ENCODE data around the gene BLVRA.

The BLVRA gene

GRCh38 chr7:43750016-43750887 is 8.2 kb upstream of the BLVRA start:
- no peak for DNase-seq

DNA sequence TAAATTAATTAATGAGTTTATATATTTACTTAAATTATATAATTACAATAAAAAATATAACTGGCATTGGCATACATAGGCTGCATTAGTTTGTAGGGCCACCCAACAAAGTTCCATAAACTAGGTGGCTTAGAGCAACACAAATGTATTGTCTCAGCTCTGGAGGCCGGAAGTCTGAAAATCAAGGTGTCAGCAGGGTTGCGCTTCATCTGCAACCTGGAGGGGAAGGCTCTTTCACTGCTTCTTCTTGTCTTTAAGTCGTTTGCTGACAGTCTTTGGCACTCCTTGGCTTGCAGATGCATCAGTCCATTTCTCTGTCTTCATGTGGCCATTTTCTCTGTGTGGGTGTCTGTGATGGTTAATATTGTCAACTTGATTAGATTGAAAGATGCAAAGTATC is 6.1 kb upstream of the BLVRA start:
- no peak for DNase-seq

DNA sequence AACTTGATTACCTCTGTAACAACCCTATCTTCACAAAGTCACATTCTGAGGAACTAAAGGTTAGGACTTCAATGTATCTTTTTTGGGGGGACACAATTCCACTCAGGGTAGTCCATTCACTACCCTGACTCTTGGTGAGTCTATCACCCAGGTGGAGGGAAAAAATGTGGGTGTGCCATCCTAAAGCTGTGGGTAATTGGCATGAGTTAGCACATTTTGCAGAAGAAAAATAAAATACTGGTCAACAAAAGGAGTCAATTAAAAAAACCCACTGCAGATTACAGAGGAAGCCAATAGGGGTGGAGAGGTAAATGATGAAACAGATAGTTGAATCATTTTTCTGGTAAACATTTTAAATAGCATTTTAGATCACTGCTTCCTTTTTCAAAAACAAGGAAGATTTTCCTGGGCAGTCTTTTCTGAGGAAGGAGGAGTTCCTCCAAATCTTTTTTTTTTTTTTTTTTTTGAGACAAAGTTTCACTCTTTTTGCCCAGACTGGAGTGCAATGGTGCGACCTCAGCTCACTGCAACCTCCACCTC is 5.1 kb upstream of the BLVRA start:
- DNase-seq = no peak

GRCh38 chr7:43753843-43754242 is 4.6 kb upstream of the BLVRA start:
- no peak for DNase-seq

- no peak for DNase-seq
Measured at GRCh38 chr7:43754596-43754995, 3.9 kb upstream of the BLVRA start.

DNA sequence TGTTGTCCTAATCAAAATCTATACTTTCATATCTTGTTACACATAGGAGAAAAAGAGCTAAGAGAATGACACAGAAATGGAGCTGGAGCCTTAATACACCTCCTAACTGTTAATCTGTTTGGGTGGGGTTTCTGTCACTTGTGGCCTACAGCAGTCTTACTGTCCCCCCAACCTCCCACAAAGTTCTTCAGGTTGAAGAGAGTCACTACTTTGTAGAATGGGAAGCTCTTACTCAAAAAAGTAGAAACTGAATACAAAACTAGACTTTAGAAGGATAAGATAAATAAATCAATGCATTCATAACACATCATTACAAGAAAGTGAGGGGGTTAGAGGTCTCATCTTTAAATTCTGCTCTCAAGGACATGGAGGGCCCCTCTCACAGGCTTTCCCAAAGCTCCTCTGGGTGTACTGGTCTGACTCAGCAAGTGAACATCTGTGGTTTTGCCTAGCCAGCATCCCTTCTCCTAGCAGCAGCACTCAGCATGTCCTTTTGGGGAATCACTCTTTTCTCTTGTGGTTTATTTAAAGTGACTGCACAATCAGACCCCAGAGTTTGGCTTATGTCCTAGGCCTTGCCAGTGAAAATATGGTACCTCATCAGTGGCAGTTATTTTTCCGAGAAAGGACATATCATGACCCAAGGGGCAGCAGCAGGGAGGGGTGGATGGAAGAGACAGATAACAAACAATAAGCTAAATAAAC is 2.0 kb upstream of the BLVRA start:
- DNase-seq = no peak

- DNase-seq = no peak
Measured at GRCh38 chr7:43757073-43757720, 1.3 kb upstream of the BLVRA start.

GRCh38 chr7:43758822-43759683 is 573 bp downstream of the BLVRA start:
- peak; percentile 57 for DNase-seq

GRCh38 chr7:43760861-43761260 is 2.4 kb downstream of the BLVRA start:
- no peak for DNase-seq

DNA sequence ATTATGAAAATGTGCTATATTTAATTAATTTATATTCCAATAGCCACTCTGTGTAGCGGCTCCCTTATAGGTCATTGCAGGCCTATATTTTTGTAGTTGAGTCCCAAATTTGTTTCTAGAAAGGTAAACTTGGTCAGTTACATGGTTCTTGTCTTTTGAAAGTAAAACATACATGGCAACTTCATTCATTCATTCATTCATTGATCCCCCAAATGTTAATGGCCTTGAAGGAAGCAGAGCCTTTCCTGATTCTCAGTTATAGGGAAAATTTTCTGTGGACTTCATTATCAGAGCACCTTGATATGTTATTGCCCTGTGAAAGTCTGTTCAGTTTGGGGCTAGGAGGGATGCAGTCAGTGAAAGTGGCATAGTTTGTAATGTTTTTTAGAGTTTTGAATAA is 2.9 kb downstream of the BLVRA start:
- no peak for DNase-seq

- DNase-seq = no peak
Measured at GRCh38 chr7:43761938-43762692, 3.6 kb downstream of the BLVRA start.

GRCh38 chr7:43763183-43763582 is 4.7 kb downstream of the BLVRA start:
- DNase-seq = no peak

DNA sequence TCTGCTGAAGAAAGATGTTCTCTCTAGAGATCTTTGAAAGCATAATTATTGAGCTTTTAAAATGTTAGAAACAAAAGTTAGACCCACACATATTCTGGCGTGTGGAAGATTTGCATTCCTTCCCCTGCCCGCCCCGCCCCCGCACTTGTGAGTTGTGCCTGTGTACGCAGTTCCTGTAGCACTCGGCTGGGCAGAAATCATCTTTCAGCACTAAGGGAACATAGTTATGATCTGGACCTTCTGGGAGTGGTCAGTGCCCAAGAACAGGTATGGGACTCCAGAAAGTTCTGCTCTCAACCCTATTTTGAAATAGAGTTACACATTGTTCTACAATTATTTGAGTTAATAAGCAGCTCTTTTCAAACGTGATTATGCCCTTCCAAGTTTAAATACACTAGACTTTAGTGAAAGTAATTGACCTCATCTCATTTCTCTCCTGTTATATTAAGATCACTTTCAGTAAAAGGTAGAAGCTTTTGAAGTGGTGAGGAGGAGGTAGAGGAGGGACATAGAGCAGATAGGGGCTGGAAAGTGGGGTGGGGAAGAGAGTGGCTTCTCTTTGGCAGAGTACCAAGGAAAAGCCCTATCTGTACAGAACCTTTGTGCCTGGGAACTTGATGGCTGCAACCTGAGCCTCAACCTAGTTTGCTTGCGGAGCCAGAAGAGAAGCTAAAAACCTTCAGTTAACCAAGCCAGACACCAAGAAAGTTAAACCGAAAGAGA is 5.7 kb downstream of the BLVRA start:
- no peak for DNase-seq

DNA sequence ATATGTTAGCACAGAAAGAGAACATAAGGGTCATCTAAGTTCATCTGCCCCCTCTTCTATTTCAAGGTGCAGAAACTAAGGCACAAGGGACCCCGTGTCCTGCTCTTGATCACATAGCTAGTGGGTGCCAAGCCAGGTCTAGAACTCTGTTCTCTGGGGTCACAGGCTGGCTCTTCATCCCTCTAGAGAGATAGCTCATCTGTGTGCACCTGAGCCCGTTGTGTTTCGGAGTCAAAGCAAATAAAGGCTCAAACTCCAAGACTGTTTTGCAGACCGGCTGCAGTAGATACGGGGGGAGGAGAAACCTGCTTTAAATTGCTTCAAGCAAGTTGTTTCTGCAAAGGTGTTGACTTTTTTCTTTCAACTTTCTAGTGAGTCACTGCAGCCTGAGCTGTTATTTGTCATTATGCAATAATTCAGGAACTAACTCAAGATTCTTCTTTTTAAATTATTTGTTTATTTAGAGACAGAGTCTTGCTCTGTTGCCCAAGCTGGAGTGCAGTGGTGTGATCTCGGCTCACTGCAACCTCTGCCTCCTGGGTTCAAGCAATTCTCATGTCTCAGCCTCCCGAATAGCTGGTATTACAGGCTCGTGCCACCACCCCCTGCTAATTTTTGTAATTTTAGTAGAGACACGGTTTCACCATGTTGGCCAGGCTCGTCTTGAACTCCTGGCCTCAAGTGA is 6.5 kb downstream of the BLVRA start:
- no peak for DNase-seq

- DNase-seq = no peak
Measured at GRCh38 chr7:43766564-43766963, 8.1 kb downstream of the BLVRA start.

DNA sequence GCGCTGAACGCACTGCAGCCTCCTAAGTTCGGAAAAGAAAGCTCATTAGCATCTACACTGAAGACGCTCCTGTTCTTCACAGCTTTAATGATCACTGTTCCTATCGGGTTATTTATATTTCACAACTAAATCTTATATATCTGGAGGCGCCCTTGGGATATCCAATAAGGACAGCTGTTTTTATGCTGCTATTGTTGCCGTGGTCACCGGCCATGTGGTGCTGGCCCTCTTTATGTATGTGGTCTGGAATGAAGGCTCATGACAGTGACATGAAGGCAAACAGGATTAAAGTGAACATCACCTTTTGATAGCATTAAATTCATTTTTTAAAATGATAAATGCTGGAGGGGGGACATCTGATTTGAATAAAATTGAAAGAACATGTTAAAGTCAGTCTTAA is 8.8 kb downstream of the BLVRA start:
- no peak for DNase-seq

DNA sequence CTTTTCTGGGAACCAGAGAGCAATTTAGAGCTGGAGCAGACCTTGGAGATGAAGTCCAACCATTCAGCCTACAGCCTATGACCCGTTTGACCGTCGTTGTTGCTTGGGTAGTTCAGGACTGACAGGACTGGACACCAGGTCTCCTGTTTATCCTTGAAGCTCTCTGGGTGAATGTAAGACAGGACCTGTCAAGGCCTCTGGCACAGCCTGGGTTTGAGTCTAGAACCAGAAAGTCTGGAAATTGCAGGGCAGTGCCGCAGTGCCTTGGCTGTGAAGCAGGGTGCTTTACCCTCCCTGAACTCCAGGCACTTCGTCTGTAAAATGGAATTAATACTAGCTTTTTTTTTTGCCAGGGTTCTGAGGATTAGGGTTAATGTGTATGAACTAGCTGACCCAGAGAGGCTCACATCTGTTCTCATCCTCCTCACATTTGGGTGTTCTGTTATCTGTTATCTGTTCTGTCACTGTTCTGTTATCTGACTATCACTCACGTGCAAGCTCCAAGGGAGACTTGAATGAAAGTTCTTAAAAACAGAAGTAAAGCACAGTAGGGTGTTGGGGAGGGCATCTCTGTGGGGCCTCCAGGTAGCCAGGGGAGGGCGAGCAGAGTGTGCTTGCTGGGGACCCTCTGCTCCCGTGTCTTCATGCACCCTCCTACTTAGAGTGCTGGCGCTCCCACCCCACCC is 9.9 kb downstream of the BLVRA start:
- DNase-seq = no peak

GRCh38 chr7:43768887-43769272 is 10.4 kb downstream of the BLVRA start:
- no peak for DNase-seq

DNA sequence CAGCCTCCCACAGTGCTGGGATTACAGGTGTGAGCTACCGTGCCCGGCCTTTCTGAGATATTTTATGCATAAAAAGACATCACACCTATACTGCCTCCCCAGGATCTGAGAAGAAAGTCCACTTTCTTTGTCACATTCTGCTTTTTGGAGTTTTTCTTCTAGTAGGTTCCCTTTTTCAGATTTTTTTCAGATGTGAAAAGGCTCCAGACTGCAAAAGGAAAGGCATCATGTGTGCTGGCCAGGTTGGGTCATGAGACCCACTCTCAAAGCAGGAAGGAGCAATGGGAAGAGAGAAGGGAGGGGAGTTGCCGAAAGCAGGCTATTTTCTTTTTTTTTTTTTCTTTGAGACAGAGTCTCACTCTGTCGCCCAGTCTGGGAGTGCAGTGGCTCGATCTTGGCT is 10.8 kb downstream of the BLVRA start:
- DNase-seq = no peak

Measured in activated CD4-positive, CD25-positive, alpha-beta regulatory T cell treated with anti-CD3 and anti-CD28 coated beads, Interleukin-2, amount 50 U/mL, for 72 hours (primary cell).